Measurements from ENCODE around the gene MACF1.

DNA sequence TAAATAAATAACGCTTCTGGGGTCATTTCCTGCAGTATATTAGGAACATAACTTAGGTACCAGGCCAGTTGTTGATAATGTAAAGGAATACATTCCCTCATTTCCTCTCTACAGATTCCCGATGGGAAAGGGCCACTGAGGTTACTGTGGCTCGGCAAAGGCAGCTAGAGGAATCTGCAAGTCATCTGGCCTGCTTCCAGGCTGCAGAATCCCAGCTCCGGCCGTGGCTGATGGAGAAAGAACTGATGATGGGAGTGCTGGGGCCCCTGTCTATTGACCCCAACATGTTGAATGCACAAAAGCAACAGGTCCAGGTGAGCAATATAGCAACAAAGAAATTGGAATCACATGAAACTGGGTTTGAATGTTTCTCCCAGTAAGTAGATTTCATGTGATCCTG lies 177.3 kb downstream of the MACF1 start:
- TF ChIP-seq, protein P1, sequence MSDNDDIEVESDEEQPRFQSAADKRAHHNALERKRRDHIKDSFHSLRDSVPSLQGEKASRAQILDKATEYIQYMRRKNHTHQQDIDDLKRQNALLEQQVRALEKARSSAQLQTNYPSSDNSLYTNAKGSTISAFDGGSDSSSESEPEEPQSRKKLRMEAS (IDR thresholded peaks at IDR 0.05; ENCODE audit: low read depth), result no peak
- TF ChIP-seq, protein P2, sequence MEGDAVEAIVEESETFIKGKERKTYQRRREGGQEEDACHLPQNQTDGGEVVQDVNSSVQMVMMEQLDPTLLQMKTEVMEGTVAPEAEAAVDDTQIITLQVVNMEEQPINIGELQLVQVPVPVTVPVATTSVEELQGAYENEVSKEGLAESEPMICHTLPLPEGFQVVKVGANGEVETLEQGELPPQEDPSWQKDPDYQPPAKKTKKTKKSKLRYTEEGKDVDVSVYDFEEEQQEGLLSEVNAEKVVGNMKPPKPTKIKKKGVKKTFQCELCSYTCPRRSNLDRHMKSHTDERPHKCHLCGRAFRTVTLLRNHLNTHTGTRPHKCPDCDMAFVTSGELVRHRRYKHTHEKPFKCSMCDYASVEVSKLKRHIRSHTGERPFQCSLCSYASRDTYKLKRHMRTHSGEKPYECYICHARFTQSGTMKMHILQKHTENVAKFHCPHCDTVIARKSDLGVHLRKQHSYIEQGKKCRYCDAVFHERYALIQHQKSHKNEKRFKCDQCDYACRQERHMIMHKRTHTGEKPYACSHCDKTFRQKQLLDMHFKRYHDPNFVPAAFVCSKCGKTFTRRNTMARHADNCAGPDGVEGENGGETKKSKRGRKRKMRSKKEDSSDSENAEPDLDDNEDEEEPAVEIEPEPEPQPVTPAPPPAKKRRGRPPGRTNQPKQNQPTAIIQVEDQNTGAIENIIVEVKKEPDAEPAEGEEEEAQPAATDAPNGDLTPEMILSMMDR (IDR thresholded peaks at IDR 0.05), result no peak
- TF ChIP-seq RAD21 (IDR thresholded peaks at IDR 0.05; ENCODE audit: low read length) (no peak), ELF1 (IDR thresholded peaks at IDR 0.05) (no peak), JUND (IDR thresholded peaks at IDR 0.05) (no peak)

Data from SK-N-SH (cell line).